GM12864 (cell line): Measurements from ENCODE around the gene MYBL2.

ENCODE experiments used
- DNase-seq: peaks from one replicate; pipeline ENCODE4 v3.0.0-alpha.2; 2011; ENCODE audit warnings: low read depth
- H3K4me3 ChIP-seq: 2 replicates; pipeline ENCODE4 v1.5.1; 2011; ENCODE audit warnings: mild to moderate bottlenecking, low read depth, low read length, control low read depth
- CTCF ChIP-seq: IDR thresholded peaks from 2 replicates; pipeline ENCODE4 v1.5.1; 2011; ENCODE audit warnings: low read depth, mild to moderate bottlenecking, moderate library complexity, low read length, control low read depth, inconsistent platforms; ENCODE audit errors: missing control alignments

Gene MYBL2

GRCh38 chr20:43740642-43741041, 73.7 kb downstream of the MYBL2 start:
- no peak for DNase-seq
- no peak overlapping the region for H3K4me3 ChIP-seq
- no peak for TF ChIP-seq CTCF

- DNase-seq, result no peak
- no peak overlapping the region for H3K4me3 ChIP-seq
- no peak for TF ChIP-seq CTCF
These were observed 77.3 kb downstream of the MYBL2 start for GRCh38 chr20:43744151-43744611.

- TF ChIP-seq CTCF, result no peak
- no peak for DNase-seq
- H3K4me3 ChIP-seq, result no peak overlapping the region
These were observed 78.2 kb downstream of the MYBL2 start for GRCh38 chr20:43744966-43745730.

GRCh38 chr20:43746344-43747137, 79.6 kb downstream of the MYBL2 start:
- no peak overlapping the region for H3K4me3 ChIP-seq
- no peak for DNase-seq
- TF ChIP-seq CTCF, result no peak

GRCh38 chr20:43748274-43748673, 81.4 kb downstream of the MYBL2 start:
- no peak for TF ChIP-seq CTCF
- H3K4me3 ChIP-seq, result no peak overlapping the region
- no peak for DNase-seq

GRCh38 chr20:43749734-43750294, 82.9 kb downstream of the MYBL2 start:
- DNase-seq, result no peak
- no peak overlapping the region for H3K4me3 ChIP-seq
- peak; percentile 96 for TF ChIP-seq CTCF
